Subcutaneous abdominal adipose tissue (tissue), 5 donors: ENCODE data around the gene CRY2.
A peak's percentile ranks its signal among the peaks of the same experiment; 100 is the strongest.

ENCODE experiments used
- H3K27ac ChIP-seq: one replicate; pipeline ENCODE4 v1.7.0; 2013; ENCODE audit warnings: low read depth, mild to moderate bottlenecking, inconsistent platforms, low read length, moderate library complexity
- H3K27me3 ChIP-seq, 5 donors: one replicate each; pipeline ENCODE4 v1.7.0; 2013; ENCODE audit warnings: low read length in 5 of 5, inconsistent platforms in 1 of 5; ENCODE audit not compliant: control insufficient read depth in 5 of 5, insufficient read depth in 4 of 5
- H3K36me3 ChIP-seq, 5 donors: one replicate each; pipeline ENCODE4 v1.7.0; 2013; ENCODE audit warnings: low read length in 5 of 5; ENCODE audit not compliant: control insufficient read depth in 5 of 5, insufficient read depth in 5 of 5
- H3K4me1 ChIP-seq, 5 donors: one replicate each; pipeline ENCODE4 v1.7.0; 2013; ENCODE audit warnings: low read length in 5 of 5, mild to moderate bottlenecking in 3 of 5, moderate library complexity in 1 of 5; ENCODE audit not compliant: control insufficient read depth in 5 of 5, insufficient read depth in 5 of 5
- H3K4me3 ChIP-seq, 5 donors: one replicate each; pipeline ENCODE4 v1.7.0; 2013; ENCODE audit warnings: low read length in 5 of 5, low read depth in 1 of 5
- H3K9ac ChIP-seq, 5 donors: one replicate each; pipeline ENCODE4 v1.7.0; 2013; ENCODE audit warnings: low read length in 5 of 5, mild to moderate bottlenecking in 4 of 5, moderate library complexity in 3 of 5
- H3K9me3 ChIP-seq, 5 donors: one replicate each; pipeline ENCODE4 v1.7.0; 2013; ENCODE audit warnings: low read length in 5 of 5; ENCODE audit not compliant: control insufficient read depth in 5 of 5
- donor health status: healthy.
- donor health status: healthy.
- donor health status: healthy.
- donor health status: healthy.
- donor health status: healthy.

CRY2 gene

GRCh38 chr11:45856044-45856468, 8.8 kb downstream of the CRY2 start:
- H3K4me3 ChIP-seq = peak overlapping the region in 2 of 5 donors; percentile 11 to 26
- H3K9me3 ChIP-seq = no peaks in the 10 kb centered on the region
- peak overlapping the region in 4 of 5 donors; percentile 42 to 59 (median 52) for H3K9ac ChIP-seq
- H3K27ac ChIP-seq = peak overlapping the region; percentile 100
- H3K4me1 ChIP-seq = peaks cover 54 to 99% (median 97%) of the 10 kb centered on the region in 5 donors
- peaks cover 5 to 40% (median 27%) of the 10 kb centered on the region in 5 donors for H3K36me3 ChIP-seq
- H3K27me3 ChIP-seq = no peaks in the 10 kb centered on the region

DNA sequence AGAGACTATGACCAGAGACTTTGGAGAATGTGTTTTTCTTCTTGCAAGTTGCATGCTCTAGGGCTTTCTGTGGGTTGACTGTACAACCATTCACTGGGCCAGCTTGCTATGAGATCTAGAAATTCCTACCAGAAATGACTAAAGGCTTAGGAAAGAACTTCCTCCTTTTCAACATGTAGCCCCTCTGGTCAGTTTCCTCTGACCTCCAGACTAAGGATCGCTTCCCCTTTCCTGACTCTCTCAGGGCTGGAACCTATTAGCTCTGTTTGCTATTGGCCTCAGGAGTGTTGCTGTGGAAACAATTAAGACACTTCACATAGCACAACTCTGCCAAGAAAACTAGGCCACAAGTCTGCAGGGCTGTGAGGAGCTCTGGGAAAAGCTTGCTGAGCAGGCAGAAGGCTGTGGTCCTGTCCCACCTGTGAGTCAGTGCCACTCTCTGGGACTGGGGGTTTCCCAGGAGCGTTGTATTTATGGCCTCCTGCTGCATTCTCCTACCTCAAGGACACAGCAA, 10.7 kb downstream of the CRY2 start:
- Histone ChIP-seq H3K9ac (peak overlapping the region in 4 of 5 donors; percentile 66 to 95 (median 74)), H3K27ac (peak overlapping the region; percentile 100), H3K9me3 (no peaks in the 10 kb centered on the region), H3K4me1 (peaks cover 46 to 81% (median 78%) of the 10 kb centered on the region in 5 donors), H3K36me3 (peaks cover 14 to 58% (median 46%) of the 10 kb centered on the region in 5 donors), H3K27me3 (no peaks in the 10 kb centered on the region), H3K4me3 (peak overlapping the region in 4 of 5 donors; percentile 8 to 52 (median 34))

DNA sequence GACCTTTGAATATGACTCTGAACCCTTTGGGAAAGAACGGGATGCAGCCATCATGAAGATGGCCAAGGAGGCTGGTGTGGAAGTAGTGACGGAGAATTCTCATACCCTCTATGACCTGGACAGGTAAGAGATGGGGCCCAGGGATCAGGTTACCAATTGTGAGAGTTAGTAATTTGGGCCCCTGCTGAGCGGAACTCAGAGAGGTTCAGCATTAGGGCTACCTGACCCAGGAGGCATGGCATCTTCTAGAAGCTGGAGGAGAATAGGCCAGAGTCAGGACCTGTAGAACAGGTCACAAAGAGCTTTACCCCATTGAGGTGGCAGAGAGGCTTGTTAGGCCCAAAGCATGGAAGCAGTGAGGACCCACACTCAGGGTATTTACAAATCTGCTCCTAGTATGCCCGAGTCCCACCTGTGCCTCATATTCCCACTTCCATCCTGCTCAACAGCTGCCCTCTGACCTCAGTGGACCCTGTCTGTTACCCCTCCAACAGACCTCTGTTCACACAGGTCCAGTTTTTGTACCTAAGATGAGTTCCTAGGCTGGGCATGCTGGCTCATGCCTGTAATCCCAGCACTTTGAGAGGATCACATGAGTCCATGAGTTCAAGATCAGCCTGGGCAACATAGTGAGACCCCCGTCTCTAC, 11.6 kb downstream of the CRY2 start:
- peak overlapping the region; percentile 57 to 95 (median 66) for H3K9ac ChIP-seq
- peaks cover 46 to 77% (median 69%) of the 10 kb centered on the region in 5 donors for H3K4me1 ChIP-seq
- no peaks in the 10 kb centered on the region for H3K27me3 ChIP-seq
- H3K36me3 ChIP-seq = peaks cover 22 to 67% (median 54%) of the 10 kb centered on the region in 5 donors
- peak overlapping the region; percentile 100 for H3K27ac ChIP-seq
- H3K9me3 ChIP-seq = no peaks in the 10 kb centered on the region
- H3K4me3 ChIP-seq = peak overlapping the region in 4 of 5 donors; percentile 2 to 52 (median 34)

DNA sequence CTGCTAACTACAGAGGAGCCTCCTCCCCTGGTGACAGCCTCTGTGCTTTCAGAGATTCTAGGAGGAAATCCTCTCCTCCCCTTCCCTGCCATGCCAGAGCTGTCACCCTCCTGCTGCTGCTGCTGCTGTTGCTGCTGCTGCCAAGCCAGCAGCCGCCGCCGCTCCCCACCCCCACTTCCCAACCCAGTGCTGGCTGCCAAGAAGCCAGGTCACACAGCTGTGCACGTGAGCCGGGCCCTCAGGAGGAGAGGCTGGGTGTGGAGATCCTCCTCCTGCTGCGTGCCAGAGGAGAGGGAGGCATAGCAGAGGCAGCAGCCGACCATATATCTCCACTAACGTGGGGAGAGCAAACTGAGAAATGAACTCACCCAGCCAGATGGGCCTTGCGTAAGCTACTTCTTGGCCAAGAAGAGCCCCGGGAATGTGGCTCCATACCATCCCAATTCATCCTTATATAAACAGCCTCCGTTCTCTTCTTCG, 12.4 kb downstream of the CRY2 start:
- Histone ChIP-seq H3K4me3 (peak overlapping the region in 1 of 5 donors; percentile 17), H3K27me3 (no peaks in the 10 kb centered on the region), H3K27ac (peak overlapping the region; percentile 100), H3K9ac (peak overlapping the region in 3 of 5 donors; percentile 10 to 66 (median 21)), H3K36me3 (peaks cover 25 to 75% (median 60%) of the 10 kb centered on the region in 5 donors), H3K4me1 (peaks cover 46 to 70% (median 61%) of the 10 kb centered on the region in 5 donors), H3K9me3 (no peaks in the 10 kb centered on the region)

GRCh38 chr11:45860348-45860747, 13.1 kb downstream of the CRY2 start:
- Histone ChIP-seq H3K27me3 (no peaks in the 10 kb centered on the region), H3K4me3 (peak overlapping the region in 1 of 5 donors; percentile 17), H3K4me1 (peaks cover 41 to 64% (median 55%) of the 10 kb centered on the region in 5 donors), H3K36me3 (peaks cover 28 to 81% (median 64%) of the 10 kb centered on the region in 5 donors), H3K9ac (peak overlapping the region in 2 of 5 donors; percentile 21 to 53), H3K27ac (peak overlapping the region; percentile 100), H3K9me3 (no peaks in the 10 kb centered on the region)

DNA sequence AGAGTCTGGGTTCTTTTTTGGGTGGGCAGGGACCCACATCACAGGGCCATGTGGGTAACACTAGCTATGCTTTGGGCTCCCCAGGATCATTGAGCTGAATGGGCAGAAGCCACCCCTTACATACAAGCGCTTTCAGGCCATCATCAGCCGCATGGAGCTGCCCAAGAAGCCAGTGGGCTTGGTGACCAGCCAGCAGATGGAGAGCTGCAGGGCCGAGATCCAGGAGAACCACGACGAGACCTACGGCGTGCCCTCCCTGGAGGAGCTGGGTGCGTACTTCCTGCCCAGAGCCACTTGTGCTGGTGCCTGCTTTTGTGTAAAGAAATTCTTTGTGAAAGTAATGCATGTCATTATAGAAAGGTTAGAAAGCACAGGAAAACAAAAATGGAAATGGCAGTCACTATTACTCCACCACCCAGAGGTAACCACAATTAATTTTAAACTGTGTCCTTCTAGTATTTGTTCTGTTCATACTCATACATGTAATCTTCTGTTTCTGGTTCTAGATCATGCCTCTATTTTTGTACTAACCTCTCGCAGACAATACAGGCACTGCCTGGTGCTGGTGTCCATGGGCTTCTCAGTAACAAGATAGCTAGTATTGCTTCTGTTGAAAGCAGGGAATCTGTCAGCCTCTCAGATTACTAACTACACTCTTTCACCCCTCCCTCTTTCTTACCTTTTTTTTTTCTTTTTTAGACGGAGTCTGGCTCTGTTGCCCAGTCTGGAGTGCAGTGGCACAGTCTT, 13.7 kb downstream of the CRY2 start:
- Histone ChIP-seq H3K36me3 (peaks cover 28 to 81% (median 67%) of the 10 kb centered on the region in 5 donors), H3K27me3 (no peaks in the 10 kb centered on the region), H3K27ac (peak overlapping the region; percentile 100), H3K4me1 (peaks cover 35 to 58% (median 49%) of the 10 kb centered on the region in 5 donors), H3K4me3 (no peak overlapping the region), H3K9ac (peak overlapping the region in 2 of 5 donors; percentile 21 to 53), H3K9me3 (no peaks in the 10 kb centered on the region)

- Histone ChIP-seq H3K9ac (no peak overlapping the region), H3K9me3 (no peaks in the 10 kb centered on the region), H3K4me3 (no peak overlapping the region), H3K4me1 (peaks cover 8 to 33% (median 20%) of the 10 kb centered on the region in 5 donors), H3K27me3 (no peaks in the 10 kb centered on the region), H3K36me3 (peaks cover 23 to 91% (median 82%) of the 10 kb centered on the region in 5 donors), H3K27ac (no peak overlapping the region)
These were observed 16.8 kb downstream of the CRY2 start for GRCh38 chr11:45864041-45864440.

DNA sequence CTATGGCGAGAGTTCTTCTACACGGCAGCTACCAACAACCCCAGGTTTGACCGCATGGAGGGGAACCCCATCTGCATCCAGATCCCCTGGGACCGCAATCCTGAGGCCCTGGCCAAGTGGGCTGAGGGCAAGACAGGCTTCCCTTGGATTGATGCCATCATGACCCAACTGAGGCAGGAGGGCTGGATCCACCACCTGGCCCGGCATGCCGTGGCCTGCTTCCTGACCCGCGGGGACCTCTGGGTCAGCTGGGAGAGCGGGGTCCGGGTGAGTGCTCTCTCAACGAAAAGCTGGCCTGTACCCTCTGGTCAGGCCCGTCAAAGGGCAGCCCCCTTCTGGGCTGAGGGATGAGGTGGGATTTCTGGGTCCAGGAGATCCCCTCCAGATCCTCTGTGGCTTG, 22.3 kb downstream of the CRY2 start:
- H3K27me3 ChIP-seq = no peaks in the 10 kb centered on the region
- peaks cover 7 to 99% (median 91%) of the 10 kb centered on the region in 5 donors for H3K36me3 ChIP-seq
- H3K27ac ChIP-seq = peak overlapping the region; percentile 40
- H3K9me3 ChIP-seq = no peaks in the 10 kb centered on the region
- no peak overlapping the region for H3K9ac ChIP-seq
- no peak overlapping the region for H3K4me3 ChIP-seq
- H3K4me1 ChIP-seq = peaks cover 0 to 10% (median 0%) of the 10 kb centered on the region in 5 donors

- Histone ChIP-seq H3K9me3 (no peaks in the 10 kb centered on the region), H3K4me1 (peaks cover 0 to 10% (median 0%) of the 10 kb centered on the region in 5 donors), H3K36me3 (peaks cover 10 to 100% (median 94%) of the 10 kb centered on the region in 5 donors), H3K4me3 (no peak overlapping the region), H3K27ac (no peak overlapping the region), H3K9ac (no peak overlapping the region), H3K27me3 (no peaks in the 10 kb centered on the region)
These were observed 23.4 kb downstream of the CRY2 start for GRCh38 chr11:45870706-45871105.
